GM21825 (cell line): Measurements from ENCODE around the gene ZDHHC11.
"Not testable (repeated sequence)": the region's sequence is repeated elsewhere in the genome, so short reads cannot be mapped to it uniquely, and the experiment has no call there.

ENCODE experiments used
- ATAC-seq: cut with Tn5 transposase; IDR thresholded peaks from one replicate; pipeline ENCODE4 v1.9.1; 2021; ENCODE audit warnings: mild to moderate bottlenecking, moderate library complexity; ENCODE audit not compliant: unreplicated experiment

ZDHHC11 gene

DNA sequence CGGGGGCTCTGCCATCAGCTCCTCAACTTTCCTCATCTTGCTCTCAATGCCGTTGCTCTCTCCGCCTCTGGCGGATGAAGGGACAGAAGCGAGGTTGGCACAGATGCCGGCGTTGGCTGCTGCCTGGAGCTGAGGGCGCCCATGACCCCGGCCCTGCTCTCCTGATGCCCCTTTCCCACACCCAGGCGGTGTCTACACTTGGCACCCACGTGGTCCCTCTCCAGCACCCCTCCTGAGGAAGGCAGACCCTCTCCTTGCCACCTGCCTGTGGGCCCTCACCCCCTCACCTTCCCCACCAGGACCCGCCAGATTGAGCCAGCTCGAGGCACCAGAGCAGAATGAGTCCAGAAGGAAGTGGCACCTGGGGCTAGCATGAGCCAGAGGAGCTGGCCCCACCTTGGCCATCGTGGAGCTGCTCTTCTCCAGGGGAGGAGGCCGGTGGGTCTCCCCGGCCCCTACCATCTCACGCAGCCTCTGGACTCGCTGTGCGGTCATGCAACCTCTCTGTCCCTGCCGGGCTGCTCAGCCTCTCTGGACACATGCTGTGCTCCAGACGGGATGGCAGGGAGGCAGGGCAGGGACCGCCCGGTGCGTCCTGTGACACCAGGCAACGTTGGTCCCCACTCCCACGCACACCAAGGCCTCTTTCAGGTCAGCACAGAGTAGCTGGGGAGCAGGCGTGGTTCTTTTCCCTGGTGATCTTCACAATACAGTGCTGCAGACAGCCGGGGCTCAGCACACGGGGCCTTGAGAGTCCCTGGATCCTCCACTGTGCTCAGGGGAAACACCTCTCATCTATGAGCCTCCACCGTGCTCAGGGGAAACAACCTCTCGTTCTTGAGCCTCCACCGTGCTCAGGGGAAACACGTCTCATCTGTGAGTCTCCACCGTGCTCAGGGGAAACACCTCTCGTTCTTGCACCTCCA is 4.8 kb downstream of the ZDHHC11 start:
- ATAC-seq: not testable (repeated sequence)

DNA sequence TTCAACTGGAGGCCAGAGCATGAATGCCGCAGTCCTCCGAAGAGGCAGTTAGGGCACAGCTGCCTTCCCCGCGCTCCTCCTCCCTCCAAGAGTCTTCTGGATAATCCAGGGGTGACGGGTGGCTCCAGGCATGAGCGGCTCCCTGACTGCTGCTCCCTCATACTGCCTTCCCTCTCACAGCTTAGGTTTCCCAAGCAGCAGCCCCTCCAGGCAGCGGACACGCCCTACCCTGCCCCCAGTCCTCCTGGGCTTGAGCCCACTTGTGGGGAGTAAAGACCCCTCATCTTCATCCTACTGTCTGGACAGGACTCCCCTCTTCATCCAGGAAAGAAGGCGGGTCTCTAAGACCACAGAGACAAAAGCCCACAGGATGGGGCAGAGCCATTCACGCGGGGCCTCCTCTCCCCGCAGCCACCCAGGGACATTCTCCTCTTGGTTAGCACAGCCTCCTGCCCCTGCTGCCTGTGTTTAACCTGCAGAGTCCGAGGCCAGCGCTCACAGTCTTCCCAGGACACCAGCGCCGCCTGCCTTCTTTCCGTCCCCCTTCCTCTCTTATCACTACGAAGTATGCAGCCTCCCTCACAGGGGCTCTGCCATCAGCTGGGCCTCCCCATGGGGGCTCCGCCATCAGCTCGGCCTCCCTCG is 5.6 kb downstream of the ZDHHC11 start:
- ATAC-seq: not testable (repeated sequence)

DNA sequence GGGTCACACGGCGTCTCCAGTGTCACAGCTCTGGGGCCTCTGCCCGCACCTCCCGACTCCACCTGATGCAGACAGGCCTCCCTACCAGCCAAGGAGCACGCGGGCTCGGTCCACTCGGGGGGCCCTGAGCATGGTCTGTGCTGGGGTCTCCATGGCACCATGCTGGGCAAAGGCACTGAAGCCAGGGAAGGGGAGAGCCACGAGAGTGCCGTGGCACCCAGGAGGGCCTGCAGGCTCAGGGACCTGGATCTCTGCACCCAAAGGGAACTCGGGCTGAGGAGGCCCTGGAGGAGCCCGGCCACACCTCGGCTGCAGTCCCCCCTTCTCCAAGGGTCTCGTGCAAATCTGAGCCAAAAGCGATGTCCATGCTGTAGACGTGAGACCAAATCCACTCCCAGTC is 6.4 kb downstream of the ZDHHC11 start:
- not testable (repeated sequence) for ATAC-seq

DNA sequence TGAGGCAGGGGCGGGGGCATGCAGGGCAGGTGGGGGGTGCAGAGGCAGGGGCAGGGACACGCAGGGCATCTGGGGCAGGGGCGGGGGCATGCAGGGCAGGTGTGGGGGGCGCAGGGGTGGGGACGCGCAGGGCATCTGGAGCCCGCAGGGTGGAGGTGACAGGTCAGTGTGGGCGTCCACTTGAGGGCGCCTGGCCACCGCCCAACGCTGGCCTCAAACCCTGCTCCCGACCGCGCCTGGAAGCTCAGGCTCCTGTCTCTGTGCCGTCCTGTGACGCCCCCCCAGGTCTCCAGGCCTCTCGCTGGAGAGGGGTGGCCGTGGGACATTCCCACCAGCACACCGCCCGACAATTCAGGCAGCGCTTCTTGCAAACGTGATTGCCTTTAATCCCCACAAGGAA is 6.9 kb downstream of the ZDHHC11 start:
- ATAC-seq: not testable (repeated sequence)

DNA sequence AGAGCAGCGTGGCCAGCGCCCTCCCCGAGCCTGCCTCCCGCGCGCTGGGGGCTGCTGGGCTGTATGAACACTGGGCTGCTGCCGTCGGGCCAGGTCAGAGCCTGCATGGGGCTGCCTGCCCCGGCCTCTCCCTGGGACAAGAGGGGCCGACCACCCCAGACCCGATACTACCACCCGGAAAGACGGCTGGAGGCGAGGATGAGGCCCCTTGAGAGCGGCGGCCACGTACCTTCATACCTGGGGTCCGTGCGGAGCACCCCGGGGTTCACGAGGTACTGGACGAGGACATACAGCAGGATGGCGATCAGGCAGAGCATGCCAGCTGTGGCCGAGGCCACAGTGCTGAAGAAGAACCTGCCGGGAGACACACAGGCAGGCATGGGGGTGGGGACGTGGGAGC is 7.4 kb downstream of the ZDHHC11 start:
- ATAC-seq: not testable (repeated sequence)

DNA sequence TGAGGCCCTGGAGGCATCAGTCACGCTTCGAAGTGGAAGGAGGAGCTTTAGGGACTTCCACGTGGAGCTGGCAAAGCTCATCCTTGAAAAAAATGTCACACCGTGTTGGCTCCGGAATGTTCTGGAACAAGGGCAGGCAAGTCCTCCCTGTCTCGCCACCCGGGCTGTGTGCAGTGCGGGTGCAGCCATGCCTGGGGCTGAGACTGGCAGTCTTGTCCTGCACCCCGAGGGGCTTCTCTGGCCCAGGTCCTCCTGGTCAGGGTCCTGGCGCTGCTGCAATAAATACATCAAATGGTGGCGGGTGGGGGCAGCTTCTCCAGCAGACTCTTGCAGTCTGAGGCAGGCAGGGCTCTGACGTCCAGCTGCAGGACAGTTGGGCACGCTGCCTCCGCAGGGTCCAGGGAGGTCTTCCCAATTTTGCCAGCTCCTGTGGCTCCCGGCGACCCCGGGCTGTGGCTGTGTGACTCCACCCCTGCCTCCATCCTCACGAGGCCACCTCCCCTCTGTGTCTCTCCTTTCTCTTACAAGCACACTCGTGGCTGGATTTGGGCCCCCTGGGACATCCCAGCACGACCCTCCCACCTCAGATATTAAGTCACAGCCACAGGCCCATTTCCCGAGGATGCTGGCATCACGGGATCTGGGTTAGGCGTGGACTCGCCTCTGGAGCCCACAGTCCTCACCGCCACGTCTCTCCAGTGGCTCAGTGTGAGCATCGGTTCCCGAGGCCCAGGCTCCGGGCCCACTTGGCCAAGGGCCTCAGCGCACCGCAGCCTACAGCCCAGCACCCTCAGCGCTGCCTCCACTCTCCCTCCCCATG is 8.2 kb downstream of the ZDHHC11 start:
- ATAC-seq: not testable (repeated sequence)

DNA sequence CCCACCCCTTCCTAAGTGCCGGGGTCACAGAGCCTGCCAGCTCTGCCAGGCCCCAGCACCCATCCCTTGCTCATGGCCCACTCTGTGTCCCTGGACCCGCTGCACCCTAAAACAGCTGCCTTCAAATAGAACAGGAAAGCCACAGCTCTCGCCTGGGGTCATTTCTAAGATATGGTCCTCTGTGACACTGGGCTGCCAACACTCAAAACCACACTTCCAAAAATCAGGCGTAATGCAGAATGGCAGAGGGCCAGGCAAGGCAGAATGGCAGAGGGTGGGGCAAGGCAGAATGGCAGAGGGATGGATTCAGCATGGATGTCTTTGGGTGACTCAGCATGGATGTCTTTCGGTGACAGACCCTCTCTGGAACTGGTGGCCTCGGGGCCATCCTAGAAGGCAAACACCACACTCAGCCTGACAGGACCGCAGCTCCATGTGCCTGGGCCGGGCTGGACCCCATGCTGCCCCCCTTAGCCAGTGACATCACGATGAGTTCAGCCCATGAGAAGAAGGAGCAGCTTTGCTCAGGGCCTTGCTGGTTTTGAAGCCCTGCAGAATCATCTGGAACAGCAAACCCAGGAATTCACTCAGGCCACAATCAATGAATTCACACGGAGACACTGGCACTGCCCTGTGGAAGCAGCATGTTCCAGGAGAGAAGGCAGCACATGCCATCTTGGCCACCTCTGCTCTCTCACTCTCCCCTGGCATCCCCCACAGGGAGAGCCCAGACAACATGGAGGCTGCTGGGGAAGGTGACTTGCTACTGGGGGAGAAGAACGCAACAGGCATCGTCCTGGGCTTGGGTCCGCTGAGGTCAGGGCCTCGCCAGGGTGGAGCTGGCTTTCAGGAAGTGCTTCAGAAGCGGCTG is 9.0 kb downstream of the ZDHHC11 start:
- not testable (repeated sequence) for ATAC-seq

DNA sequence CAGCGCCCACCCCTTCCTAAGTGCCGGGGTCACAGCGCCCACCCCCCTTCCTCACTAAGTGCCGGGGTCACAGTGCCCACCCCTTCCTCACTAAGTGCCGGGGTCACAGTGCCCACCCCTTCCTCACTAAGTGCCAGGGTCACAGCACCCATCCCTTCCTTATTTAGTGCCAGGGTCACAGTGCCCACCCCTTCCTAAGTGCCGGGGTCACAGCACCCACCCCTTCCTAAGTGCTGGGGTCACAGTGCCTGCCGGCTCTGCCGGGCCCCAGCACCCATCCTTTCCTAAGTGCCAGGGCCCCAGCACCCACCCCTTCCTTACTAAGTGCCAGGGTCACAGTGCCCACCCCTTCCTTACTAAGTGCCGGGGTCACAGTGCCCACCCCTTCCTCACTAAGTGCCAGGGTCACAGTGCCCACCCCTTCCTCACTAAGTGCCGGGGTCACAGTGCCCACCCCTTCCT is 9.8 kb downstream of the ZDHHC11 start:
- not testable (repeated sequence) for ATAC-seq

DNA sequence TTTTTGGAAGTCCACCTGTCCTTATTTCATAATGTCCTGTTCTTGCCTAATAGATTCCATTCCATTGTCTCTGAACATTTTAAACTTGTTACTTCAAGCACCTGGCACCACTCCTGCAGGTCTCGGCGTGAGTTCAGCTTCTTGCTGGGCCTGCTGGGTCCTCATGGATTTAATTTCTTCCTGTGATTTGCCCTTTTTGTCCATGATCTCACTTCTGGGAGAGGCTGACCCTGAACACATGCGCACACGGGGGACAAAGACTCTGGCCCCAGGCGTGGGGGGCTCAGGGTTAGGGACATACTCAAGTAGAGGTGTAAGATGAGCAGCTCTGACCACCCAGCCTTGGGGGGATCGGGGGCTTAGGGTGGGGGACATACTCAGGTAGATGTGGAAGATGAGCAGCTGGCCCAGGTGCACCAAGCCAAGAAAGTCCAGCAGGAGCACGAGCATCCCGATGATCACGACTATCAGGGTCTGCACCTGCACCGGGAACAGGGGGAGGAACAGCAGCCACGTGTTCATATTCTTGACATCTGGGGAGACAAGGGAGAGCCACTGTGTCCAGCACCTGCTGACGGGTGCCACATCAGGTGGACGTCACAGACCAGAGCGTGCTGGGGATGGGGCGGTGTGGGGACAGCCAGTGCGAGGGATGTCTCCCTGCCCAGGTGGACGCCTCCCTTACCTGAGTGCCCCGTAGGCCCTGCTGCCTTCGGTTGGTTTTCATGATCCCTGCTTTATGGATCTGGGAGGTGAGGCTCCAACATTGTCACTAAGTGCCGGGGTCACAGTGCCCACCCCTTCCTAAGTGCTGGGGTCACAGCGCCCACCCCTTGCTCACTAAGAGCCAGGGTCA is 10.4 kb downstream of the ZDHHC11 start:
- not testable (repeated sequence) for ATAC-seq

DNA sequence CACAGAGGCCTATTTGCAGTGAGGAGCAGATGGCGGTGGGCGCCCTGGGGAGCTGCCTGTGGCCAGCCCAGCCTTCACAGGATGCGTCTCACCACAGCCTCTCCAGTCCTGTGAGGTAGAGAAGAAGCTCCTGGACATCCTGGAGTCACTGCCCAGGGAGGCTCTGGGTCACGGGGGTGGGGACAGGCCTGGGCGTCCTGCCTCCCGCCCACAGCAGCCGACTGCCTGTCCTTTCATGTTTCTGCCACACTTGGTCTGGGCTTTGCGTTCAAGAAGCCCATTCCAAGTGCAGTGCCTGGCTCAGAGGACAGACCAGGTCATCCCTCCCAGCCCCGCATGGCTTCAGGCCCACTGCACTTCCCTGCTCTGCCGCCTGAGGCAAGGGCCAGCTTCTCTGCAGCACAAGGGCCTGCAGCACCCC is 12.3 kb downstream of the ZDHHC11 start:
- not testable (repeated sequence) for ATAC-seq

DNA sequence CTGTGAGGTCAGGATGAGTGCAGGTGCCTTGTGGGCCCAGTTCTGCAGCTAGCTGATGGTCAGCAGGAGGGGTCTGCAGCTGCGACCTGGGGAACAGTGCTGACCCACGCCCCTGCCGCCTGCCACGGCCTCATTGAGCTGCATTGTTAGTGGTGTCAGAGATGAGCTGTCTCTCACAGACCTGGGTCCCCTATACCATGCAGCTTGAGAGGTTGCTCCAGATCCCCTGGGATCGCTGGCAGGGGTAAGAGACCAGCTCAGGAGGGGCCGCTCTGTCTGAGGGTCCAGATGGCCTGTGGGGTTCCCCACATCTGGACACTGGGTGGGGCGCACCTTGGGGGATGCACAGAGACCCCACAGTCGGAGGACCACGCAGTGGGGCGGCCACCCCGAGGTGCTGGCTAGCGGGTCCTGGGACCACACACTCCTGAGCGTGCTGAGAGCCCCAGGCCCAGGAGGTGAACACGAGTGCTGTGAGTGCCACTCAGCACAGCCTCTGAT is 13.1 kb downstream of the ZDHHC11 start:
- ATAC-seq: not testable (repeated sequence)

DNA sequence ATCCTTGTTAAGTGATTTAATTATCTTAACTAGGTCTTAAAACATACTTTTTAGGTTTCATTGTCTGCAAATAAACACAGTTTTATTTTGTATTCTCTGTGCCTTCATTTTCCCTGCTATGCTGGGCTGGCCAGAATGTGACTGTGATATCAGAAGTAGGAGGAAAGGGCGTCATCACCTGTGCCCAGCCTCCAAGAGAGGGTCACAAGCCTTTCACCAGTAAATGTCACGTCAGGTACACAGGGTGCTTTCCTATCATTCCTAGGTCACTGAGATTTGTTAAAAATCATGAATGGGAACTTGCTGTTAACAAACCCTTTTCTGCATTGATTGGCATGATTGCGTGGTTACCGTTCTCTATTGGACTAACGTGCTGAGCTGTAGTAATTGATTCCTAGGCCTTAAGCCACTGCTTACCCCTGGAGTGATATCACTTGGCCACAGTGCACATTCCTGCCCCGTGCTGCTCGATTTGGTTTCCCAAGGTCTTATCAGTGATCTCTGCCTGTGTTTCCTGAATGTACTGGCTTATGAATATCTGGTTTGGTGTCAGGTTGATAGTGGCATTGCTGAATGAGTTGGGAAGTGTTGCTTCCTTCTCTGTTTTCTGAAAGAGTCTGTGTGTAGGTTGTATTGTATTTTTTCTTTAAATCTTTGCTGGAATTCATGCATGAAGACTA is 14.7 kb downstream of the ZDHHC11 start:
- not testable (repeated sequence) for ATAC-seq

DNA sequence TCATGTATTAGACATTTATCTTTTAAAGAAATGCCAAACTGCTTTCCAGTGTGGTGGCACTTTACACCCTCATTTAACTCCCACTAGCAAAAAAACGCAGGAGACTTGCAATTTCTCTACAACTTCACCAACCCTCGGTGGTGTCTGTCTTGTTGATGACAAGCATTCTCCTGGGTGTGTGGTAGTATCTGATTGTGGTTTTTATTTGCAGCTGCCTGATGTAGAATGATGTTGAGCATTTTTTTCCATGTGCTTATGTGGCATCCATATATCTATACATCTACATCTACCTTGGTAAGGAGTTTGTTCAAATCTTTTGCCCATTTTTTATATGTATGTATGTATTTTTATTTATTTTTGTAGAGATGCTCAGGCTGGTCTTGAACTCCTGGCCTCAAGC is 16.8 kb downstream of the ZDHHC11 start:
- ATAC-seq: not testable (repeated sequence)

DNA sequence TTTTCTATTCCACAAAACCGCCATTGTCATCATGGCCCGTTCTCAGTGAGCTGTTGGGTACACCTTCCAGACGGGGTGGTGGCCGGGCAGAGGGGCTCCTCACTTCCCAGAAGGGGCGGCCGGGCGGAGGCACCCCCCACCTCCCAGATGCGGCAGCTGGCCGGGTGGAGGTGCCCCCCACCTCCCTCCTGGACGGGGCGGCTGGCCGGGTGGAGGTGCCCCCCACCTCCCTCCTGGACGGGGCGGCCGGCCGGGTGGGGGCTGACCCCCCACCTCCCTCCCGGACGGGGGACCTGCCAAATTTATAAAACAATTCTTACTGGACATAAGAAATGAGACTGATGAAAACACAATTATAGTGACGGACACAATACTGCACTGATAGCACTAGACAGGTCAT is 22.6 kb downstream of the ZDHHC11 start:
- not testable (repeated sequence) for ATAC-seq

DNA sequence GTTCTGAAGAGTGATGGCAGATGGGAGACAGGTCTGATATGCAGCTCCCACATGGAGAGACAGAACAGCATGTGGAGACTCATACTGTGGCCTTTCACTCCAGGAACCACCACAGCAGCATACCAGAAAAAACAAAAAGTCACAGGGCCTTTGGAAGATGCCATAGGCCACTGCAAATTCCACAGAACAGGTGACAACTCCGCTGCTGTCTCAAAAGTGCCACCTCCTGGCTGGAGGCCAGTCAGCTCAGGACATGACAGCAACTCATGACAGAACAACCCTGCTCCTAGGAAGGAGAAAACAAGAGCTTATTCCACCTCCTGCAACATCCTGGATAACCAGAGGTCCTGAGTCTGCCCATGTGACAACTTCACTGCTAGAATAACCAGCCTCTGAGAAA is 25.2 kb downstream of the ZDHHC11 start:
- ATAC-seq: not testable (repeated sequence)

DNA sequence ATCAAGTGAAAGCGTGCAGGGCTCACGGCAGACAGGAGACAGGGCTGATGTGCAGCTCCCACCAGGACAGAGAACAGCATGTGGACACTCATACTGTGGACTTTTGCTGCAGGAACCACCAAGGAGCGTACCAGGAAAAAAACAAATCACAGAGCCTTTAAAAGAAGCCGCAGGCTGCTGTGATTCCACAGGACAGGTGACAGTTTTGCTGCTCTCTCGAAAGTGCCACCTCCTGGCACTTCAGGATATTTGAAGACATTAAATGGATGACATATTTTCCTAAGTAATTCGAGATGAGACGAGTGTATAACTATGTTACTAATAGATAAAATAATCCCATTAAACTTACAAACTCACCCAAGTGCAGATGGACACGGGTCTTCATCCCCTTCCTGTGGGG is 29.3 kb downstream of the ZDHHC11 start:
- no peak for ATAC-seq

DNA sequence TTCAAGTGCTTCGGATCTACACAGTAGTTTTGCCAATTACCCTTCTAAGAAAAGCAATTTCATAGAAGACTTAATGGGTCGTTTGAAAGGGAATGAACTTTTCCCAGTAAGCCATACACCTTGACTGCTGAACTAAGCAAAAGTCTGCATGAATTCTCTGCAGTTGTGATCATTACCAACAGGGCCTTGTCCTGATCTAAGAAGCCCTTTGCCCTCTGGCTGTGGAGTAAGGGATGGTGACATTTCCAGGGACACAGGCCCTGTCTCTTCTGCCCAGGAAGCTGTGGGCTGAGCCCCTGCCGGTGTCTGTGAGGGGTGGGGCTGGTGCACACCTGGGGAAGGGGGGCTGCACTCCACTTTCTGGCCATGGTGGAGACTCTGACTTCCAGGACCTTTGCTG is 30.5 kb downstream of the ZDHHC11 start:
- no peak for ATAC-seq

DNA sequence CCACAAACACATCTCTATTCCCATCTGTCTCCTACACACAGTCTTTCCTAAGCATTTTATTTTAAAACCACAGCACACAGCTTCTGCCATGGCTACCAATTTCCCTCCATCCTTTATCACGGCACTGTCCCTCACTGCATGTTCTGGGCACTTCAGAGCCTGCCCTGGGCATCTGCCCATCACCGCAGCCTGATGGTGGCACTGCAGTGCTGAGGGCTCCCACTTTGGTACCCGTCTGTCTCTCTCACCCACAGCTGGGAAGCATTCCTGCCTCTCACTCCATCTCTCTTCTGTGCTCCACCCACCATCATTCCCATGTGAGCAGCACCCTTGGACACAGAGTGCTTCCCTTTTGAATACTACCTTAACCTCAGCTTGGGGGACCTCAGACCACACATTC is 31.7 kb downstream of the ZDHHC11 start:
- no peak for ATAC-seq
